Brain microvascular endothelial cell (primary cell): ENCODE results near the gene MAN1C1.

Experiments
- DNase-seq: peaks from one replicate; pipeline ENCODE4 v3.0.0-alpha.2; 2020
- H3K27ac ChIP-seq: fragments of 250-450 bp; sonication (Bioruptor Pico); 2 replicates; pipeline ENCODE4 v1.5.1; 2020; ENCODE audit warnings: mild to moderate bottlenecking, moderate library complexity
- H3K27me3 ChIP-seq: fragments of 250-450 bp; sonication (Bioruptor Pico); replicated peaks from 2 replicates; pipeline ENCODE4 v1.5.1; 2020; ENCODE audit warnings: mild to moderate bottlenecking
- H3K36me3 ChIP-seq: fragments of 250-450 bp; sonication (Bioruptor Pico); replicated peaks from 2 replicates; pipeline ENCODE4 v1.5.1; 2020; ENCODE audit warnings: mild to moderate bottlenecking
- H3K4me3 ChIP-seq: 2 replicates; pipeline ENCODE4 v1.5.1; 2011; ENCODE audit warnings: low read depth, mild to moderate bottlenecking, control low read depth, low read length, moderate library complexity
- CTCF ChIP-seq: IDR thresholded peaks from 2 replicates; pipeline ENCODE4 v1.5.1; 2011; ENCODE audit warnings: low read depth, mild to moderate bottlenecking, moderate library complexity, low read length, control low read depth, inconsistent platforms; ENCODE audit errors: missing control alignments
- in situ Hi-C: cut with HindIII; loops from 2 replicates; pipeline ENCODE4 v1.10.0; 2017; ENCODE audit warnings: low sequenced_read_pairs, low pct_ligation_motif_present

The MAN1C1 gene

GRCh38 chr1:25620701-25621350 lies 4.2 kb downstream of the MAN1C1 start:
- in situ Hi-C loops, result loop anchor here (25.0 kb wide), 1 partner anchor 166 kb away; no protein-coding TSS in a partner anchor
- Histone ChIP-seq H3K36me3 (no peaks in the 10 kb centered on the region), H3K4me3 (no peak overlapping the region), H3K27ac (no peak overlapping the region), H3K27me3 (peaks cover 67% of the 10 kb centered on the region)
- no peak for TF ChIP-seq CTCF
- DNase-seq, result no peak

- peaks cover 61% of the 10 kb centered on the region for H3K27me3 ChIP-seq
- H3K4me3 ChIP-seq, result no peak overlapping the region
- no peak for TF ChIP-seq CTCF
- no peaks in the 10 kb centered on the region for H3K36me3 ChIP-seq
- DNase-seq, result no peak
- H3K27ac ChIP-seq, result no peak overlapping the region
- in situ Hi-C loops, result loop anchor here (25.0 kb wide), 1 partner anchor 165 kb away; no protein-coding TSS in a partner anchor
These were observed 5.3 kb downstream of the MAN1C1 start for GRCh38 chr1:25621876-25622275.

- Histone ChIP-seq H3K27me3 (peaks cover 58% of the 10 kb centered on the region), H3K4me3 (no peak overlapping the region)
These were observed 5.9 kb downstream of the MAN1C1 start for GRCh38 chr1:25622531-25622930.

GRCh38 chr1:25623007-25623406 lies 6.4 kb downstream of the MAN1C1 start:
- Histone ChIP-seq H3K27ac (no peak overlapping the region), H3K4me3 (no peak overlapping the region), H3K36me3 (no peaks in the 10 kb centered on the region), H3K27me3 (peaks cover 53% of the 10 kb centered on the region)
- TF ChIP-seq CTCF, result no peak
- in situ Hi-C loops, result loop anchor here (25.0 kb wide), 1 partner anchor 164 kb away; no protein-coding TSS in a partner anchor
- no peak for DNase-seq

More at GRCh38 chr1:25622531-25622930, 5.9 kb downstream of the MAN1C1 start:
- Histone ChIP-seq H3K27ac (no peak overlapping the region), H3K36me3 (no peaks in the 10 kb centered on the region)
- in situ Hi-C loops, result loop anchor here (25.0 kb wide), 1 partner anchor 165 kb away; no protein-coding TSS in a partner anchor
- no peak for DNase-seq
- TF ChIP-seq CTCF, result no peak

- Histone ChIP-seq H3K27me3 (peaks cover 46% of the 10 kb centered on the region), H3K4me3 (no peak overlapping the region), H3K36me3 (no peaks in the 10 kb centered on the region), H3K27ac (no peak overlapping the region)
- no peak for TF ChIP-seq CTCF
- DNase-seq, result no peak
- in situ Hi-C loops, result loop anchor here (25.0 kb wide), 1 partner anchor 164 kb away; no protein-coding TSS in a partner anchor
These were observed 7.1 kb downstream of the MAN1C1 start for GRCh38 chr1:25623731-25624130.

DNA sequence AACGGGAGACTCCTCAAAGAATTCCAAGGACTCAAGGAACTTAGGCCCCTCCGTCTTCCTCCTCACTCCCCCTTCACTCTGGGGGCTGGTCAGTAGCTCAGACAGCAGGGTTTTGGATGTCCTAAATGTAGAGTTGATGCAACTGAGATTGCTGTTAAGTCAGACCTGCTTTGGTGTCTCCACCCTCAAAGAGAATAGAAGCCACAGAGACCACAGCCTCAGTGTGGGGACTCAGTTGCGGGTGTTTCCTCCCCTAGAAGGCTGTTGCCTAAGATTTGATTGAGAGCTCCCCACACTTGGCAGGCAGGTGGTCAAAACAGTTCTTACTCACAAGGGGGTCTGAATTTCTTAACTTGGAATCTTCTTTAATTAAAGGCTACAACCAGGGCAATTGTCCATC lies 7.6 kb downstream of the MAN1C1 start:
- no peaks in the 10 kb centered on the region for H3K36me3 ChIP-seq
- H3K27ac ChIP-seq, result no peak overlapping the region
- TF ChIP-seq CTCF, result no peak
- no peak overlapping the region for H3K4me3 ChIP-seq
- in situ Hi-C loops, result loop anchor here (25.0 kb wide), 1 partner anchor 163 kb away; no protein-coding TSS in a partner anchor
- no peak for DNase-seq
- peaks cover 41% of the 10 kb centered on the region for H3K27me3 ChIP-seq
